ENCODE measurements around the gene TBX2.
"Not testable (repeated sequence)": the region's sequence is repeated elsewhere in the genome, so short reads cannot be mapped to it uniquely, and the experiment has no call there.

TBX2 gene

DNA sequence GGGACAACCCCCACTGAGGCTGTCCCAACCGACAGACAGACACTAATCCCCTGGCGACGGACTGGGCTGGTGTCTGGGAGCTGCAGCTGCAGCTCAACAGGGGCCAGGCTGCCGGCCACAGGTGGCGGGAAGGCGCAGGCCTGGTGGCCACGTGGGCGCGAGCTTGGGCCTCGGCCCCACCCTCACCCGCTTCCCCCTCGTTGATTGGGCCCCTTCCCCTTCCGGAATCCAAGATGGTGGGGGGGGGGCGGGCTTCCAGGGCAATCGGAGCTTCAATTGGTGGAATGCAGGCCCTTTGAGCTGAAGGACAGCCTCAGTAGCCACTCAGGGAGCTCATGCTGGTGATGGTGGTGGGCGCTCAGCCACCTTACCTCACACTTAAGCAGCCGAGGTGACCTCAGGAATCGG lies 43.8 kb downstream of the TBX2 start:
- DNase-seq, result no peak
- no peak overlapping the region for H3K4me3 ChIP-seq (ENCODE audit: low read depth, low read length)
- H3K27me3 ChIP-seq (replicated peaks), result peaks cover 2% of the 10 kb centered on the region
- no peak overlapping the region for H3K27ac ChIP-seq
- TF ChIP-seq CTCF (IDR thresholded peaks at IDR 0.05; ENCODE audit: low read depth, low read length, missing control alignments), result no peak
- in situ Hi-C loops (cut with HindIII; ENCODE audit: low pct_ligation_motif_present, low sequenced_read_pairs), result no loop called here
- no peaks in the 10 kb centered on the region for H3K36me3 ChIP-seq (replicated peaks)

DNA sequence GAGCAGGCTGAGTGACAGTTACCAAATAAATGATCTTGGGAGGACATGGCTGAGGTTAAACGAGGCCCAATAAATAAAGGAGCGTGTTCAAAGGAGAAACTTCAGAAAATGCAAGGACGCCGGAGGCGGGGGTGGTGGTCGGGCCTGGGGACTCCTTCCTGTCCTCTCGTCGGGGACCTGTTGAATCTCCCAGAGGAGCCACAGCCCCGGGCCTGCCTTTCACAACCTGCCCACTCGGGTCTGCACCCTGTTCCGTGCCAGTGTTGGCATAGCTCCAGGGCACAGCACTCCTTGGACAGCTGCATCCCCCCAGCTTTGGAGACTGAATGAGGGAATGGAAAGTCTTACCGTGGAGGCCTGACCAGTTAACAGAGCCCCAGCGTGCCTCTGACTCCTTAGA lies 44.4 kb downstream of the TBX2 start:
- in situ Hi-C loops (cut with HindIII; ENCODE audit: low pct_ligation_motif_present, low sequenced_read_pairs), result no loop called here
- Histone ChIP-seq H3K27me3 (replicated peaks) (peaks cover 3% of the 10 kb centered on the region), H3K4me3 (ENCODE audit: low read depth, low read length) (no peak overlapping the region), H3K27ac (no peak overlapping the region), H3K36me3 (replicated peaks) (no peaks in the 10 kb centered on the region)
- no peak for DNase-seq
- TF ChIP-seq CTCF (IDR thresholded peaks at IDR 0.05; ENCODE audit: low read depth, low read length, missing control alignments), result no peak

- Histone ChIP-seq H3K36me3 (replicated peaks) (no peaks in the 10 kb centered on the region), H3K27me3 (replicated peaks) (peaks cover 3% of the 10 kb centered on the region)
- DNase-seq, result no peak
Measured at GRCh38 chr17:61444831-61445230, 45.2 kb downstream of the TBX2 start.

DNA sequence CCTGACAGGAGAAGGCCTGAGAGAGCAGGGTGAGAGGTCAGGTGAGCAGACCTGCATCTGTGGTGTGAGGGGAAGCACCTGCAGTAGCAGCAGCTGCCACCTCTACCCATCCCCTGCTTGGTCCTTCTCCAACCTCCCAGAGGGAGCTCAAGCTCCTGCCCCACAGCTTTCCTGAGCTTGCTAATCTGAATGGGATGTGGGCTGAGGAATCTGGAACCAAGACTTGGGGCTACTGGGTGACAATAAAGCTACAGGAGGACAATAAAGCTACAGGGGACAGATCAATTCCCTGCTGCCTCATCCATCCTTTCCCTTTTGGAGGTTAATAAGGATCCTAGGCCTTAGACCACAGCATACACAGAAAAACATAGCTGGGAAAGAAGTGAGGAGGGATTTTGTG lies 47.7 kb downstream of the TBX2 start:
- DNase-seq, result no peak

More at GRCh38 chr17:61444831-61445230, 45.2 kb downstream of the TBX2 start:
- Histone ChIP-seq H3K27ac (no peak overlapping the region), H3K4me3 (ENCODE audit: low read depth, low read length) (no peak overlapping the region)
- in situ Hi-C loops (cut with HindIII; ENCODE audit: low pct_ligation_motif_present, low sequenced_read_pairs), result no loop called here
- TF ChIP-seq CTCF (IDR thresholded peaks at IDR 0.05; ENCODE audit: low read depth, low read length, missing control alignments), result no peak

DNA sequence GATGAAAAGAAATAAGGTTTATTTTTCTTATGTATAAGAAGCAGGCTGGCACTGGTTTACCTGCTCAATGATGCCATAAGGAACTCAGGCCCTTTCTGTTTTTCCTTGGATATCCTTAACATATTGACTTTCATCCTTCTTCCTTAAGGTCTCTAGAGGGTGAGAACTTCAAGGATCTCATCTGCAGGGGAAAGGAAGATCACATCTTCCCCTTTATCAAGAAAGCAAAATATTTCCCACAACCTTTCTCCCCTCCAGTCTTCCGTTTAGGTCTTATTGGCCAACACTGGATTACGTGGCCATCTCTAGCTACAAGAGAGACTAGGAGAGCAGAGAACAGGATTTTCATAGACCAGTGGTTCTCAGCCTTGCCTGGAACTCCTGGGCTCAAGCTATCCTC lies 48.4 kb downstream of the TBX2 start:
- H3K36me3 ChIP-seq (replicated peaks), result no peaks in the 10 kb centered on the region
- H3K27me3 ChIP-seq (replicated peaks), result peaks cover 23% of the 10 kb centered on the region
- no peak overlapping the region for H3K27ac ChIP-seq
- in situ Hi-C loops (cut with HindIII; ENCODE audit: low pct_ligation_motif_present, low sequenced_read_pairs), result no loop called here
- H3K4me3 ChIP-seq (ENCODE audit: low read depth, low read length), result no peak overlapping the region
- TF ChIP-seq CTCF (IDR thresholded peaks at IDR 0.05; ENCODE audit: low read depth, low read length, missing control alignments), result no peak
- DNase-seq, result no peak

More for the DNA sequence above, 47.7 kb downstream of the TBX2 start:
- TF ChIP-seq CTCF (IDR thresholded peaks at IDR 0.05; ENCODE audit: low read depth, low read length, missing control alignments), result no peak
- no peak overlapping the region for H3K4me3 ChIP-seq (ENCODE audit: low read depth, low read length)
- H3K27me3 ChIP-seq (replicated peaks), result peaks cover 18% of the 10 kb centered on the region
- H3K36me3 ChIP-seq (replicated peaks), result no peaks in the 10 kb centered on the region
- in situ Hi-C loops (cut with HindIII; ENCODE audit: low pct_ligation_motif_present, low sequenced_read_pairs), result no loop called here
- no peak overlapping the region for H3K27ac ChIP-seq

- H3K4me3 ChIP-seq (ENCODE audit: low read depth, low read length); in situ Hi-C loops (cut with HindIII; ENCODE audit: low pct_ligation_motif_present, low sequenced_read_pairs); DNase-seq; H3K36me3 ChIP-seq (replicated peaks); H3K27ac ChIP-seq: not testable (repeated sequence)
- peaks cover 34% of the 10 kb centered on the region for H3K27me3 ChIP-seq (replicated peaks)
Measured at GRCh38 chr17:61449140-61449539, 49.5 kb downstream of the TBX2 start.
